ENCODE data around the gene REM2.

REM2 gene

DNA sequence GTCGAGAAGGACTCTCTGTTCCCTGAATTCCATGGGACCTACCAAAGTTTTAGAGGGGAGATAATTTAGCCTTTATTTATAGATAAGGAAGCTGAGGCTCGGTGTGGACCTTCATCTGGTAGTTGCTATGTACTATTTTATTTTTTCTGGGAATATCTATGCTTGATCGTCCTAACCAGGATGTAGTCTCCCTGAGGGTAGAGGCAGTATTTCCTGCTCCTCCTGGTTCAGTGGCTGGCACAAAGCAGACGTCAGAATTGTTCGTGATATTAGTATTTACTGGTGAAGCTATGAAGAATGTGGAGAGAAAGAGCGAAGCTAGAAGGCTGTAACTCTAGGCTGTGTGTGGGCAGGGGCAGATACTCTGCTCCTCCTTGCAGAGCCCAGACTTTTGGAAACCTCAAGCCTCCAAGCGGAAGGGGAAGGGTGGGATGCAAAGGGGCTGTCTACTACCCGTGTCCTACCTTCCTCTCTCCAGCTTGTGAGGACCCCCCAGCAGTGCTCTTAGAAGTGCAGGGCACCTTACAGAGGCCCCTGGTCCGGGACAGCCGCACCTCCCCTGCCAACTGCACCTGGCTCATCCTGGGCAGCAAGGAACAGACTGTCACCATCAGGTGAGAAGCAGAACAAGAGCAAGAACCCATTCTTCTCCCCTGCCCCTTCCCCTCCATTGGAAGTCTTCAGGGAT, 10.0 kb upstream of the REM2 start:
- no peak for DNase-seq (ENCODE audit: low read depth in 3 of 3)

DNA sequence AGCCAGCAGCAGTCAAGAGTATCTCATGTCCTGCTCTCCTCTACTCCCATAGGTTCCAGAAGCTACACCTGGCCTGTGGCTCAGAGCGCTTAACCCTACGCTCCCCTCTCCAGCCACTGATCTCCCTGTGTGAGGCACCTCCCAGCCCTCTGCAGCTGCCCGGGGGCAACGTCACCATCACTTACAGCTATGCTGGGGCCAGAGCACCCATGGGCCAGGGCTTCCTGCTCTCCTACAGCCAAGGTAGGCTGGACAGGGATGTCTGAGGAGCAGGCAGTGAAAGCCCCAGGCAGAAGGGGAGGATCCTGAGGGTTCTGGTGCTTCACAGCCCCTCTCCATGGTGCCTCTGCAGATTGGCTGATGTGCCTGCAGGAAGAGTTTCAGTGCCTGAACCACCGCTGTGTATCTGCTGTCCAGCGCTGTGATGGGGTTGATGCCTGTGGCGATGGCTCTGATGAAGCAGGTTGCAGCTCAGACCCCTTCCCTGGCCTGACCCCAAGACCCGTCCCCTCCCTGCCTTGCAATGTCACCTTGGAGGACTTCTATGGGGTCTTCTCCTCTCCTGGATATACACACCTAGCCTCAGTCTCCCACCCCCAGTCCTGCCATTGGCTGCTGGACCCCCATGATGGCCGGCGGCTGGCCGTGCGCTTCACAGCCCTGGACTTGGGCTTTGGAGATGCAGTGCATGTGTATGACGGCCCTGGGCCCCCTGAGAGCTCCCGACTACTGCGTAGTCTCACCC, 7.8 kb upstream of the REM2 start:
- no peak for DNase-seq (ENCODE audit: low read depth in 3 of 3)

DNA sequence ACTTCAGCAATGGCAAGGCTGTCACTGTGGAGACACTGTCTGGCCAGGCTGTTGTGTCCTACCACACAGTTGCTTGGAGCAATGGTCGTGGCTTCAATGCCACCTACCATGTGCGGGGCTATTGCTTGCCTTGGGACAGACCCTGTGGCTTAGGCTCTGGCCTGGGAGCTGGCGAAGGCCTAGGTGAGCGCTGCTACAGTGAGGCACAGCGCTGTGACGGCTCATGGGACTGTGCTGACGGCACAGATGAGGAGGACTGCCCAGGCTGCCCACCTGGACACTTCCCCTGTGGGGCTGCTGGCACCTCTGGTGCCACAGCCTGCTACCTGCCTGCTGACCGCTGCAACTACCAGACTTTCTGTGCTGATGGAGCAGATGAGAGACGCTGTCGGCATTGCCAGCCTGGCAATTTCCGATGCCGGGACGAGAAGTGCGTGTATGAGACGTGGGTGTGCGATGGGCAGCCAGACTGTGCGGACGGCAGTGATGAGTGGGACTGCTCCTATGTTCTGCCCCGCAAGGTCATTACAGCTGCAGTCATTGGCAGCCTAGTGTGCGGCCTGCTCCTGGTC, 7.2 kb upstream of the REM2 start:
- no peak for DNase-seq (ENCODE audit: low read depth in 3 of 3)

DNA sequence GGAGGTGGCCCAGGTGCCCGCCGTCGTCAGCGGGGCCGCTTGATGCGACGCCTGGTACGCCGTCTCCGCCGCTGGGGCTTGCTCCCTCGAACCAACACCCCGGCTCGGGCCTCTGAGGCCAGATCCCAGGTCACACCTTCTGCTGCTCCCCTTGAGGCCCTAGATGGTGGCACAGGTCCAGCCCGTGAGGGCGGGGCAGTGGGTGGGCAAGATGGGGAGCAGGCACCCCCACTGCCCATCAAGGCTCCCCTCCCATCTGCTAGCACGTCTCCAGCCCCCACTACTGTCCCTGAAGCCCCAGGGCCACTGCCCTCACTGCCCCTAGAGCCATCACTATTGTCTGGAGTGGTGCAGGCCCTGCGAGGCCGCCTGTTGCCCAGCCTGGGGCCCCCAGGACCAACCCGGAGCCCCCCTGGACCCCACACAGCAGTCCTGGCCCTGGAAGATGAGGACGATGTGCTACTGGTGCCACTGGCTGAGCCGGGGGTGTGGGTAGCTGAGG, 6.0 kb upstream of the REM2 start:
- DNase-seq (ENCODE audit: low read depth in 3 of 3) = no peak

DNA sequence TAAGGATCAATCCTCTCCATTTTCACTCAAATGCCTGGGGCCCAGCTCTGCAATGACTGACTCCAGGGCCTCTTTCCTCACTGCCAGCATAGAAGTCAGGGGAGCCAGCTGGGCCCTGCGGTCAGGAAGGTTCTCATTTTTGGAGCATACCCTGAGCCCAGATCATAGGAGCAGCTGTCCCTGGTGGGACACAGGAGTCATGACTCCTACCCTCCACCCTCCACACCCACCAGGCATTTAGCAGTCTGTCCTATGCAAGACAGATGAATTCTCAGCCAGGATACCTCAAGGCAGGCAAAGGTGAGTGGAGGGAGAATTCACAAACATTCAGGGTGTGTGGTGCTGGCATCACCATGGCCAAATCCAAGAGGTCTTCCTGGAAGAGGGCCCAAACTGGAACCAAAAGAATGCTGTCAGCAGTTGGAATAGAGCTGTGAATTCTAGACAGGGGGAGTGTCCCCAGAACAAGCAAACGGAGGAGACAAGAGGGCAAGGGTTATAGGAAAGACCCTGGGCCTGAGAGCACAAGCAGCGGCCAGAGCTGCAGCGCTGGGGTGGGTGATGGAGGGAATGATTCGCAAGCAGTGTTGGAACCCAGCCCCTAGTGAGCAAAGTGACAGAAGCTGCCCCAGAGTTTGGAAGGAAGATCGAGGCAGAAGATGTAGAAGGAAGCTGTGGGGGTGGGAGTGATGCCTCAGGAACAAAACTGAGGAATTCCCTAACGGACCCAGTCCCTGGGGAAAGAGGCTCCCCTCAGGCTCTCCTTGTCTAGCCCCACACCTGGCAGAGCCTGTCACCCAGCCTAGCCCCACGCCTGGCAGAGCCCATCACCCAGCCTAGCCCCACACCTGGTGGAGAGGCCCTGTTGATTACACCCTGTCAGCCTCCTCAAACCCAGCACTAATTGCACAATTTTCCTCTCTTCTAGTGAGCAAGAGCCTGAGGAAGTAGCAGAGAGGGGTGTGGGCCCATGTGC, 4.5 kb upstream of the REM2 start:
- no peak for DNase-seq (ENCODE audit: low read depth in 3 of 3)

DNA sequence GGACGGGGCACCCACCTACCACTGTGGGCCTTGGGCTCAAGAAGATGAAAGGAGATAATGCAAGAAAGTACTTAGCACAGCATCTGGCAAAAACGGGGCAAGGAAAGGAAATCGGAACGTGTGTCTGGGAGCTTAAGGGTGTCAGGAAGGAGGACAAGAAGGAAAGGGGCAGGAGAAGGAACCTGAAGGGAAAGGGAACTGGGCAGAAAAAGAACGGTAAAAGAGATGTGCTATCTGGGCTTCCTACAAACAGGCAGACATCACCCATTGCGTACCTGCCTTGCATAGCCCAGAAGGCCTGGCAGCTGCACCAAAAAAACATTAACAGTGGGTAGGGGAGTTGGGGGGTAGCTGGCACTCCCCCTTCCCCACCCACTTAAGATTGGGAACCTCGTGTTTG, 958 bp upstream of the REM2 start:
- no peak for DNase-seq (ENCODE audit: low read depth in 3 of 3)

DNA sequence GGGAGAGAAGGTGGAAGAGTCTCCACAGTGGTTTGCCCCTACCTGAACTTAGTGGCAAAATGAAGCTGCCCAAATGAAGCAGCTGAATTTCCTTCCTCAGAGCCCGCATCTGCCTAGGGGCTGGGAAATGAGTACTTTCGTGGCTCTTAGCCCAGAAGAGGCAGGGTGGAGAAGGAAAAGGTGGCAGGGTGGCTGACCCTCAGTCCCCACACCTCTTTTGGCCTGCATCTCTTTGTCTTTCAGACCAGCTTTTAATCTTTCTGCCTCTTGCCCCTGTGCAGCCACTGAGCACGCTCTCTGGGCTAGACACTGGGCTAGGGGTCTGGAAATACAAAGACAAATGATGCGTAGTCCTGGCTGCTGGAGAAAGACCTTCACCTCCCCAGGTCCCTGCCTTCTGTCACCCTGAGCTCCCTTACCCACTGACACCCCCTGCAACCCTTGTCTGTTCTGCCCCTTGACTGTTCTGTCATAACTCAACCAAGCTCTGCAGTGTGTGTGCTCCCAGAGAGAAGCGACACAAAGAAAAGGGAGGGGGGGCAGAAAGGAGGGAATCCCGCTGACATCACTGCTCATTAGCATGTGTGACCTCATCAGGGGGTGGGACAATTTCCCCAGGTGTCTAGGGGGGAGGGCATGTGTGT, 371 bp upstream of the REM2 start:
- peak in 2 of 3 experiments; percentile 44 to 45 for DNase-seq (ENCODE audit: low read depth in 3 of 3)

DNA sequence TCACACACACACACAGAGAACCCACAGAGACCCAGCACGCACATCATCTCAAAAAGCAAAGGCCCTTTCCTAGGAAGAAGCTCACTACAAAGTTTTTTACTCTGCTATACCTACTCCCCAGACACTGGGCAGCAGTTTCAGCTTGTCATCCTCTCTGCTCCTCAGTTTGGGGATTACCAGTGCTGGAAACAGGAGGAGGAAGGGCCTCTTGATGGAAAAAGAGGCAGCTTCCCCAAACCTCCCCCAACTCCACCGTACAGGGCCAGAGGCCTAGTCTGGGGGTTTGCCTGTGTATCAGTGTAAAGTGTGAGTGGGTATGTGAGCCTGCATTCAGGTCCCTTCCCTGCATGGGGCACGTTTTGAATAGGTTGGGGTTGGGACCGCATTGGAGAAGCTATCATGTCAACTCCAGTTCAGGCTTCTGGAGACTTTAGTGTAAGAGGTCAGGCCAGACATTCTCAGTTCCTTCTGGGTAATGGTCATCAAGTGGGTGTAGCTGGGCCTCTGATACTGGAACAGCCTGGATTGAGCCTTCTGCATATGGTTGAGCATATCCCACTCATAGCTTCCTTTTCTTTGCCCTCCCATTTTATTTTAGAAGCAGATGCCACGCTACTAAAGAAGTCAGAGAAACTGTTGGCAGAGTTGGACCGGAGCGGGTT, 1.2 kb downstream of the REM2 start:
- DNase-seq (ENCODE audit: low read depth in 3 of 3) = no peak

DNA sequence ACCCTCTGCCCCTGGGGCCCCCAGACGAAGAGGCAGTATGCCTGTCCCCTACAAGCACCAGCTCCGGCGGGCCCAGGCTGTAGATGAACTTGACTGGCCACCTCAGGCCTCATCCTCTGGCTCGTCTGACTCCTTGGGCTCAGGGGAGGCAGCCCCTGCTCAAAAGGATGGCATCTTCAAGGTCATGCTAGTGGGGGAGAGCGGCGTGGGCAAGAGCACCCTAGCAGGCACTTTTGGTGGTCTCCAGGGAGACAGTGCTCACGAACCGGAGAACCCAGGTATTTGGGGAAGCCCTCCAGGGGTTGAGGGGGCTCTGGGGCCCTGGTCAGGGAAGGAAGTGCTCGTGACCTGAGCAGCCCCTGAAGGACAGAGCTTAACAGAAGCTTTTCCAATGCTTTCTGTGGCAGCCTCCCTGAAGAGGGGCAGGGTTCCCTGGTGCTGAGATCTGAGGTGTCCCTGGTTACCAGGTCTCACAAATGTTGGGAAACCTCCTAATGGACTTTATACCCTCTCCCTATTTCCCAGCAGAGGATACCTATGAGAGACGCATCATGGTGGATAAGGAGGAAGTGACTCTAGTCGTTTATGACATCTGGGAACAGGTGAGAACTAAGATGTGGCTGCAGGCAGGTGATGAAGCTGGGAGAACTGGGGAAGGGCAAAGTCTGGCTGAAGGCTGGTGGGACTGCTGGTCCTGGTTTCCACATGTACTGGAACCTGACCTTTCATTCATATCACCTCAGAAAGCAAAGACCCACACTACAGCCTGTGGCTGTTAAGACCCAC, 1.9 kb downstream of the REM2 start:
- no peak for DNase-seq (ENCODE audit: low read depth in 3 of 3)

DNA sequence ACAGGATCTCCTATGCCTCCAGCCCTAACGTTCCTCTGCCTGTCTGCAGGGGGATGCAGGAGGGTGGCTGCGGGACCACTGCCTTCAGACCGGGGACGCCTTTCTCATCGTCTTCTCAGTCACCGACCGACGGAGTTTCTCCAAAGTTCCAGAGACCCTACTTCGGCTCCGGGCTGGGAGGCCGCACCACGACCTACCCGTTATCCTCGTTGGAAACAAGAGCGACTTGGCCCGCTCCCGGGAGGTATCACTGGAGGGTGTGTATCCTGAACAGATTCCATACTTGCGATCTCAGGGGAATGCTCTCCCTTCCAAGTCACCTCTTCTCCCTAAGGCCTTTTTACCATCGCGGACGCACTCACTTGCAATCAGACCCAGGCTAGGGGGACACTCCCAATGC, 3.0 kb downstream of the REM2 start:
- no peak for DNase-seq (ENCODE audit: low read depth in 3 of 3)

DNA sequence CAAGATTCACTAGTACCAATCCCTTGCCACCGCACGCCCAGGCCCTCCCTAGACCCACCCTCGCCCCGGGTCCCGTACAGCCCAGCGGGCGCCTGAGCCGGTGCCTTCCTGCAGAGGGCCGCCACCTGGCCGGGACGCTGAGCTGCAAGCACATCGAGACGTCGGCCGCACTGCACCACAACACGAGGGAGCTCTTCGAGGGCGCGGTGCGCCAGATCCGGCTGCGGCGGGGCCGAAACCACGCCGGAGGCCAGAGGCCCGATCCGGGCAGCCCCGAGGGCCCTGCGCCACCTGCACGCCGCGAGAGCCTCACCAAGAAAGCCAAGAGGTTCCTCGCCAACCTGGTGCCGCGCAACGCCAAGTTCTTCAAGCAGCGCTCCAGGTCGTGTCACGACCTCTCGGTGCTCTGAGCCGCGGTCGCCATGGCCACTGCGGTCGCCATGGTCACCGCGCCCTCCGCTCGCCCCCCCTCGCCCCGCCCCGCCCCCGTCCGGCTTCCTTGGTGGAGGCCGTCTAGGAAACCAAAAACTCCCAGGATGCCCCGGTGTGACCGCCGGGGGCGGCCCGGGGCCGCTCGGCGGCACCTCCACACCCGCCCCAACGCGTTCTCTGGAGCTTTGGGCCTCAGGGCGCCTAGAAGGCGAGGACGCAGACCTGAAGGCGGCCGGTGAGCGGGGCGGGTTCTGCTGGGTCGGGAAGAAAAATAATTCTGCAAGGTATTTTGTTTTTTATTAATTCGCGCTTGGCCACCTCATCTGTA, 3.7 kb downstream of the REM2 start:
- peak; percentile 50 to 60 (median 53) for DNase-seq (ENCODE audit: low read depth in 3 of 3)

DNA sequence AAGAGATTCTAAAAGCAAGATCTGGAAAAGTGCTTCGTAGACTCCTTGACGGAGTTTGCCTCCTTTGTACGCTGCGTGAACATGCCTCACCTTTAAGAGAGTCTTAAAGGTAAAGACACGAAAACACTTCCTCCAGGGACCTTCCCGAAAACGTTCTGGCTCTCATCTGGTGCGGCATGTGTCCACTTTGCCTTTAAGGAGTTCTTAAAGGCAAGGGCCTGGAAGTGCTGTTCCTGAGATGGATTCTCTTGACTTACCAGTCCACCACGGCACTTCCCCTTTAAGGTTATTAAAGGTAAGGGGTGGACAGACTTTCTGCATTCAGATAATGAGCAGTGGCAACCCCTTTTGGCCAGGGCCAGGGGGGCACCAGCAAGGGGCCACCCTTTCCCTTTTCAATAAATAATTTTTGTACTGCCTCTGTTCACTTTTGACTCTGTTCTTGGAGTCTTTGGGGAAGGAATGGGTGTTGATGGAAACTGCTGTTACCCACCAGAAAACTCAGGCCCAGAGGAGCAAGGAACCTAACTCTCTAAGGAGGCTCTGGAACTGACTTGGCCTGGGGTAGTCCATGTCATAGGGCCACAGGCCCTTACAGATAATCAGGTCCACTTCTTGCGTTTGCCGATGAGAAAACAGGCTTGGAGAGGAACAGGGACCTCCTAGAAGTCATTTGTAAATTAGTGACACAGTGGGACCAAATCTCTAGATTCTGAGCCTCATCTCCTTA, 4.4 kb downstream of the REM2 start:
- peak in 1 of 3 experiments; percentile 10 for DNase-seq (ENCODE audit: low read depth in 3 of 3)

DNA sequence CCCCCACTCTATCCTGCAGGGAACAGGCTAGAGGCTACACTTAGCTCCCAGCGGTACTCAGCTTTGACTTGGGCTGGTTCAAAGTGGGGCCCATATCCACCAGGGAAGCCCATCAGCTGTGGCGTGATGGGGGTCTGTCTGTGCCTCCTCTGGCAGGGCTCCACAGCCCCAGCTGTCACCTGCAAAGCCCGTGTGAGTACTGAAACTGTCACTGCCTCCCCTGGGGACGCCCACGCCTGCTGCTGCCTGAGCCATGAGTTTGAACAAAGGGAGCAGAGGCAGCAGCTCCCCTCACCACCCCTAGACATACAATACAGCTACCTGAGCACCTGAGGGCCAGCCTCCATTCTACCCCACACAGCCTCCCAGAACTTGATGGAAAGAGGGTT, 5.0 kb downstream of the REM2 start:
- peak; percentile 43 to 61 (median 56) for DNase-seq (ENCODE audit: low read depth in 3 of 3)

DNA sequence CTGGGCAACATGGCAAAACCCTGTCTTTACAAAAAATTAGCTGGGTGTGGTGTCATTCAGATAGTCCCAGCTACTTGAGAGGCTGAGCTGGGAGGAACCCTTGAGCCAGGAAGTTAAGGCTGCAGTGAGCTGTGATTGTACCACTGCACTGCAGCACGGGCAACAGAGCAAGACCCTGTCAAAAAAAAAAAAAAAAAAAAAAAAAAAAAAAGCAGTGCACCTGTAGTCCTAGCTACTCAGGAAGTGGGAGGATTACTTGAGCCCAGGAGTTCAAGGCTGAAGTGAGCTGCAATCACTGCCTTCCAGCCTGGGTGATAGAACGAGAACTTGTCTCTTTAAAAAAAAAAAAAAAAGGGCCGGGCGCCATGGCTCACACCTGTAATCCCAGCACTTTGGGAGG, 5.6 kb downstream of the REM2 start:
- no peak for DNase-seq (ENCODE audit: low read depth in 3 of 3)

DNA sequence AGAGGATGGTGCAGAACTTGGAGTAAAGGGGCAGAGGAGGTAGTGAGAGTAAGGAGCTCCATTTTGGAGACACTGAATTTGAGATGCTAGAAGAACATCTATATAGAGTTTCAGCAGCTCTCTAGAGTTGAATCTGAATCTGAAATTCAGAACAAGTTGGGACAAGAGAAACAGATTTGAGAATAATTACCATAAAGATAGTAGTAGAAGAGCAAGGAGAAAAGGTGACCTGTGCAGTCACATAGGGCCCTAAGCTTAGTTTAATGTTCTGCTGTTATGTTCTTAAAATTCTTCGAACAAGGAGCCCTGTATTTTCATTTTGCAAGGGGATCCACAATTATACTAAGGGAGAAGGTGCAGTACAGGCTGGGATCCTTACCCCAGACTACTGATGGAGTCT, 7.4 kb downstream of the REM2 start:
- DNase-seq (ENCODE audit: low read depth in 3 of 3) = no peak

DNA sequence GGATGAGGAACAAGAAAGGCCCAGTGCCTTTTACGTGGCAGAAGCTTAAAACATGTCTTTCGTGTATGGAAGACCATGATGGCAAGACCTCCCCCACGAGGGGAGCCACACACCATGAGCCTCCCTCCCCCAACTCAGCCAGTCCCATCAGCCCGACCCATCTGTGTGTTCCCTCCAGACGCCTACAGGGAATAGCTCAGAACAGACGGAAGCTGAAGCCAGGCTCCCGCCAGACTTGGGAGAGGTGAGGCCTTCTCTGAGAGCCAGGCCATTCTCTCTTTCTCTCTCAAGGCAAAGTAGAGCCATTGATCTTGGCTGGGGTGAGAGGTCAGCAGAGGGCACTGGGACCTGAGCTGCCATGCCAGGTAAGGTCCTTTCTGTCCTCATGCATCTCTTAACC, 9.5 kb downstream of the REM2 start:
- no peak for DNase-seq (ENCODE audit: low read depth in 3 of 3)

DNA sequence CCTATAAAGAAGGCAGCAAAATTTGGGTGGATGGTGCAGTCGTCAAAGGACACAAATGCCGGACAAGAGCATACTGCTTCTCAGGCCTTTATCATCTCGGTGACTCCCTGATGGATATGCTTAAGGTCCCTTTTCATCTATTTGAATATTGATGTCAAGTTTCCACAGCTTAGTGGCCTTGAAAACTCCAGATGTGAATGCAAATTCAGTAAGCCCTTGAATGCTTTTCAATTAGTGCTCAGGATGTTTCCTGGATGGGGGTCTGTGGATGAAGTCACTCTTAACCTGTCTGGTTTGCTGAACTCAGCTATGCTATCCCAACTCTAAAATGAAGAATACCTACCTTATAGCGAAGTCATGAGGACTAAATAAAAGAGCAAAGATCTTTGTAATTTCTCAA, 10.7 kb downstream of the REM2 start:
- no peak for DNase-seq (ENCODE audit: low read depth in 3 of 3)

DNA sequence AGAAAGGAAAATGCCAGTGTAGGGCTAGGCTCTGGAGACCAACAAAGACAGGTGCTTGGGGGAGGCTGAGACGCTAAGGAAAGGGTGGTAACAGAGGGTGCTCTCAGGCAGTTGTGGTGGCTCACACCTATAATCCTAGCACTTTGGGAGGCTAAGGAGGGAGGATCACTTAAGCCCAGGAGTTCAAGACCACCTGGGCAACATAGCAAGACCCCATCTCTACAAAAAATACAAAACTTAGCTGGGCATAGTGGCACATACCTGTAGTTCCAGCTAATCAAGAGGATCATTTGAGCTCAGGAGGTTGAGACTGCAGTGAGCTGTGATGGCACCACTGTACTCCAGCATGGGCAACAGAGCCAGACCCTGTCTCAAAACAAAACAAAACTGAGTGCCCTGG, 12.4 kb downstream of the REM2 start:
- no peak for DNase-seq (ENCODE audit: low read depth in 3 of 3)

DNA sequence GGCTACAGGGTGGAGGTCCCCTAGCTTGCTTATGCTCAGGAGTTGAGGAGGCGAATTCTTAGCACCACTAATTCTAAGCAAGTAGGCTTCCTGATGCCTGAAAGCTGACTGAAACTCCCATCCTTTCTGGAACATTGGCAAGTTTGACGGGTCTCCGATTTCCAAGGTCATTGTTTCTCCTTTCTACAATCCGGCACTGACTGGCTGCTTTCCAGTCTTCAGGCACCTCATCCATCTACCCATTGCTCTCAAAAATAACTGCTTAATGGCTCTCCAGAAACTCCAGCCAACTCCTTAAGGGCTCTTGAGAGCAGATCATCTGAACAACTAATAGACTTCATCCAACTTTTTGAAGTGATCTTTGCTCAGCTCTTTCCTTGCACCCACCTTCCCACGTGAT, 13.3 kb downstream of the REM2 start:
- no peak for DNase-seq (ENCODE audit: low read depth in 3 of 3)
